NCI-H128 (cell line): Measurements from ENCODE around the gene IL17RB.

Experiments
- DNase-seq: peaks from one replicate; lab custom pipeline; 2025; ENCODE audit not compliant: unreplicated experiment; lab: John Stamatoyannopoulos, UW

IL17RB gene

GRCh38 chr3:53902067-53902466 is 55.7 kb downstream of the IL17RB start:
- no peak for DNase-seq

- DNase-seq: no peak
Observed at GRCh38 chr3:53902711-53903110, 56.3 kb downstream of the IL17RB start.

- no peak for DNase-seq
Observed at GRCh38 chr3:53913401-53913800, 67.0 kb downstream of the IL17RB start.
